GM21367 (cell line): ENCODE measurements around the gene UGT1A5.
"Not testable (repeated sequence)": the region's sequence is repeated elsewhere in the genome, so short reads cannot be mapped to it uniquely, and the experiment has no call there.

ENCODE experiments used
- ATAC-seq: cut with Tn5 transposase; IDR thresholded peaks from one replicate; pipeline ENCODE4 v1.9.1; 2021; ENCODE audit not compliant: unreplicated experiment

UGT1A5 gene

GRCh38 chr2:233745838-233746237 is 33.1 kb downstream of the UGT1A5 start:
- not testable (repeated sequence) for ATAC-seq

- ATAC-seq: no peak
Observed at GRCh38 chr2:233746475-233747282, 34.0 kb downstream of the UGT1A5 start.

- no peak for ATAC-seq
Observed at GRCh38 chr2:233747283-233747544, 34.5 kb downstream of the UGT1A5 start.

- not testable (repeated sequence) for ATAC-seq
Observed at GRCh38 chr2:233750689-233751088, 38.0 kb downstream of the UGT1A5 start.

- not testable (repeated sequence) for ATAC-seq
Observed at GRCh38 chr2:233751212-233752009, 38.7 kb downstream of the UGT1A5 start.

- ATAC-seq: no peak
Observed at GRCh38 chr2:233754872-233755611, 42.3 kb downstream of the UGT1A5 start.

GRCh38 chr2:233756429-233757081 is 43.8 kb downstream of the UGT1A5 start:
- no peak for ATAC-seq

- no peak for ATAC-seq
Observed at GRCh38 chr2:233758141-233758540, 45.4 kb downstream of the UGT1A5 start.

GRCh38 chr2:233758849-233759248 is 46.1 kb downstream of the UGT1A5 start:
- no peak for ATAC-seq

- no peak for ATAC-seq
Observed at GRCh38 chr2:233760043-233760442, 47.3 kb downstream of the UGT1A5 start, which contains the start of gene UGT1A1. Gene UGT1A1, plus strand, starts transcription at chr2:233760270. Its CDS starts 18 bp downstream, at chr2:233760288.

- ATAC-seq: no peak
Observed at GRCh38 chr2:233761040-233761769, 48.5 kb downstream of the UGT1A5 start.

GRCh38 chr2:233764264-233764663 is 51.6 kb downstream of the UGT1A5 start:
- no peak for ATAC-seq

- no peak for ATAC-seq
Observed at GRCh38 chr2:233764761-233765160, 52.1 kb downstream of the UGT1A5 start.

GRCh38 chr2:233766416-233766815 is 53.7 kb downstream of the UGT1A5 start:
- ATAC-seq: no peak

- no peak for ATAC-seq
Observed at GRCh38 chr2:233768076-233768475, 55.4 kb downstream of the UGT1A5 start.

GRCh38 chr2:233769260-233769659 is 56.6 kb downstream of the UGT1A5 start:
- no peak for ATAC-seq

GRCh38 chr2:233772153-233772552 is 59.4 kb downstream of the UGT1A5 start:
- ATAC-seq: no peak

- no peak for ATAC-seq
Observed at GRCh38 chr2:233772583-233772982, 59.9 kb downstream of the UGT1A5 start.

- no peak for ATAC-seq
Observed at GRCh38 chr2:233773854-233774253, 61.1 kb downstream of the UGT1A5 start.

- no peak for ATAC-seq
Observed at GRCh38 chr2:233775414-233775813, 62.7 kb downstream of the UGT1A5 start.
